H9 (cell line): Measurements from ENCODE around the gene TMEM158. TPM values are rescaled to one million over a fixed set of nuclear protein-coding genes. Genes with fewer than 3 reads are reported as not detected.

Experiments used
- DNase-seq: peaks from one replicate; pipeline ENCODE4 v3.0.0-alpha.2; 2017
- H2AFZ ChIP-seq: one replicate; pipeline ENCODE4 v1.6.1; 2013; ENCODE audit warnings: mild to moderate bottlenecking, low read length, control low read depth, moderate library complexity
- H2AK5ac ChIP-seq: 2 replicates; pipeline ENCODE4 v1.6.1; 2013; ENCODE audit warnings: low read length, control low read depth, mixed read lengths; ENCODE audit not compliant: insufficient read length
- H2BK120ac ChIP-seq: one replicate; pipeline ENCODE4 v1.6.1; 2013; ENCODE audit warnings: low read depth, mild to moderate bottlenecking, low read length, control low read depth, inconsistent platforms; ENCODE audit not compliant: poor library complexity, severe bottlenecking
- H2BK12ac ChIP-seq: 2 replicates; pipeline ENCODE4 v1.6.1; 2013; ENCODE audit warnings: low read length, control low read depth, mixed read lengths, low read depth; ENCODE audit not compliant: insufficient read length
- H2BK15ac ChIP-seq: 2 replicates; pipeline ENCODE4 v1.6.1; 2013; ENCODE audit warnings: low read depth, low read length, control low read depth
- H2BK20ac ChIP-seq: one replicate; pipeline ENCODE4 v1.6.1; 2013; ENCODE audit warnings: low read depth, mild to moderate bottlenecking, low read length, control low read depth, inconsistent platforms; ENCODE audit not compliant: poor library complexity, severe bottlenecking
- H2BK5ac ChIP-seq: 2 replicates; pipeline ENCODE4 v1.6.1; 2013; ENCODE audit warnings: low read length, control low read depth, mixed read lengths; ENCODE audit not compliant: insufficient read length
- H3K14ac ChIP-seq: 2 replicates; pipeline ENCODE4 v1.6.1; 2013; ENCODE audit warnings: low read length, control low read depth; ENCODE audit not compliant: insufficient read depth
- H3K18ac ChIP-seq: 2 replicates; pipeline ENCODE4 v1.6.1; 2013; ENCODE audit warnings: low read depth, mild to moderate bottlenecking, mixed read lengths, low read length, control low read depth; ENCODE audit not compliant: insufficient read length
- H3K23ac ChIP-seq: 2 replicates; pipeline ENCODE4 v1.6.1; 2013; ENCODE audit warnings: low read length, control low read depth, mixed read lengths, low read depth; ENCODE audit not compliant: insufficient read length
- H3K23me2 ChIP-seq: 2 replicates; pipeline ENCODE4 v1.6.1; 2013; ENCODE audit warnings: low read depth, mild to moderate bottlenecking, mixed read lengths, low read length, control low read depth; ENCODE audit not compliant: insufficient read length, poor library complexity, severe bottlenecking
- H3K27ac ChIP-seq: 2 replicates; pipeline ENCODE4 v1.5.1; 2013; ENCODE audit warnings: low read length, control low read depth, mixed read lengths, low read depth; ENCODE audit not compliant: insufficient read length
- H3K27me3 ChIP-seq: 2 replicates; pipeline ENCODE4 v1.6.1; 2013; ENCODE audit warnings: low read length, control low read depth, inconsistent platforms; ENCODE audit not compliant: insufficient read depth
- H3K4ac ChIP-seq: 2 replicates; pipeline ENCODE4 v1.6.1; 2013; ENCODE audit warnings: low read depth, mild to moderate bottlenecking, control low read depth, inconsistent platforms, low read length, moderate library complexity
- H3K4me1 ChIP-seq: 2 replicates; pipeline ENCODE4 v1.6.1; 2013; ENCODE audit warnings: low read length, control low read depth, inconsistent platforms; ENCODE audit not compliant: insufficient read depth
- H3K4me2 ChIP-seq: 2 replicates; pipeline ENCODE4 v1.6.1; 2013; ENCODE audit warnings: low read length, control low read depth, mixed read lengths; ENCODE audit not compliant: insufficient read length, insufficient read depth
- H3K56ac ChIP-seq: 2 replicates; pipeline ENCODE4 v1.6.1; 2013; ENCODE audit warnings: low read depth, mild to moderate bottlenecking, mixed read lengths, low read length, control low read depth; ENCODE audit not compliant: insufficient read length
- H3K79me1 ChIP-seq: 2 replicates; pipeline ENCODE4 v1.6.1; 2013; ENCODE audit warnings: low read depth, mild to moderate bottlenecking, moderate library complexity, low read length, control low read depth, inconsistent platforms; ENCODE audit not compliant: insufficient read depth, poor library complexity, severe bottlenecking
- H3K79me2 ChIP-seq: 2 replicates; pipeline ENCODE4 v1.6.1; 2013; ENCODE audit warnings: low read length, control low read depth, inconsistent platforms; ENCODE audit not compliant: insufficient read depth
- H3K9ac ChIP-seq: 2 replicates; pipeline ENCODE4 v1.6.1; 2013; ENCODE audit warnings: low read length, control low read depth, mixed read lengths; ENCODE audit not compliant: insufficient read length; ENCODE audit errors: extremely low read depth
- H3K9me3 ChIP-seq: one replicate; pipeline ENCODE4 v1.6.1; 2013; ENCODE audit warnings: low read depth, low read length, inconsistent platforms; ENCODE audit not compliant: control insufficient read depth
- H3T11ph ChIP-seq: one replicate; pipeline ENCODE4 v1.6.1; 2013; ENCODE audit warnings: mild to moderate bottlenecking, low read length, control low read depth, inconsistent platforms
- H4K20me1 ChIP-seq: one replicate; pipeline ENCODE4 v1.6.1; 2013; ENCODE audit not compliant: control insufficient read depth, insufficient read length, insufficient read depth
- H4K5ac ChIP-seq: 2 replicates; pipeline ENCODE4 v1.6.1; 2013; ENCODE audit warnings: low read depth, mild to moderate bottlenecking, mixed read lengths, low read length, control low read depth; ENCODE audit not compliant: insufficient read length
- H4K8ac ChIP-seq: replicated peaks from 2 replicates; pipeline ENCODE4 v1.6.1; 2013; ENCODE audit warnings: low read length, control low read depth, mixed read lengths, low read depth; ENCODE audit not compliant: insufficient read length
- H4K91ac ChIP-seq: 2 replicates; pipeline ENCODE4 v1.6.1; 2013; ENCODE audit warnings: low read depth, mild to moderate bottlenecking, moderate library complexity, mixed read lengths, low read length, control low read depth; ENCODE audit not compliant: insufficient read length
- H3K27ac Mint-ChIP-seq, 3 experiments: 2 replicates in 2 of 3; 3 replicates in 1 of 3; pipeline ENCODE4 v1.8.0; 2020 to 2021; ENCODE audit warnings: mixed read lengths in 3 of 3, mild to moderate bottlenecking in 1 of 3, moderate library complexity in 1 of 3
- H3K27me3 Mint-ChIP-seq: 2 replicates; pipeline ENCODE4 v1.8.0; 2021; ENCODE audit warnings: low read depth, mild to moderate bottlenecking, moderate library complexity, mixed read lengths
- H3K36me3 Mint-ChIP-seq, 3 experiments: 2 replicates in 2 of 3; 3 replicates in 1 of 3; pipeline ENCODE4 v1.8.0; 2020 to 2021; ENCODE audit warnings: low read depth in 3 of 3, mixed read lengths in 3 of 3; ENCODE audit not compliant: insufficient read depth in 1 of 3
- H3K4me1 Mint-ChIP-seq, 2 experiments: 2 replicates each; pipeline ENCODE4 v1.8.0; 2020; ENCODE audit warnings: mixed read lengths in 2 of 2
- H3K4me3 Mint-ChIP-seq, 2 experiments: 2 replicates in 1 of 2; 3 replicates in 1 of 2; pipeline ENCODE4 v1.8.0; 2020 to 2021; ENCODE audit warnings: mild to moderate bottlenecking in 2 of 2, mixed read lengths in 2 of 2, moderate library complexity in 1 of 2
- H3K9me3 Mint-ChIP-seq, 2 experiments: 2 replicates in 1 of 2; 3 replicates in 1 of 2; pipeline ENCODE4 v1.8.0; 2020; ENCODE audit warnings: mild to moderate bottlenecking in 2 of 2, mixed read lengths in 2 of 2, moderate library complexity in 1 of 2
- WGBS: extraction: QIAGEN DNeasy Blood & Tissue Kit; methylation state at CpG from one replicate; pipeline ENCODE4 v1.1.7; 2013; ENCODE audit warnings: missing lambda C conversion rate, low lambda C conversion rate, mixed read lengths; ENCODE audit not compliant: insufficient read length; ENCODE audit errors: extremely low coverage; 5-methylcytosine and 5-hydroxymethylcytosine counted together
- total RNA-seq: library from RNA; stranded (reverse); gene quantifications from 2 replicates; pipeline ENCODE4 v1.2.1, GENCODE V29; 2021
- TF ChIP-seq, protein P1 (sequence below): fragments of 200-600 bp; sonication (generic); conservative IDR thresholded peaks from 3 replicates; pipeline ENCODE4 v1.8.0; 2021; ENCODE audit warnings: antibody characterized with exemption, mild to moderate bottlenecking

Gene TMEM158
- total RNA-seq, 1 experiment from 2014 or later: 29.1 TPM

DNA sequence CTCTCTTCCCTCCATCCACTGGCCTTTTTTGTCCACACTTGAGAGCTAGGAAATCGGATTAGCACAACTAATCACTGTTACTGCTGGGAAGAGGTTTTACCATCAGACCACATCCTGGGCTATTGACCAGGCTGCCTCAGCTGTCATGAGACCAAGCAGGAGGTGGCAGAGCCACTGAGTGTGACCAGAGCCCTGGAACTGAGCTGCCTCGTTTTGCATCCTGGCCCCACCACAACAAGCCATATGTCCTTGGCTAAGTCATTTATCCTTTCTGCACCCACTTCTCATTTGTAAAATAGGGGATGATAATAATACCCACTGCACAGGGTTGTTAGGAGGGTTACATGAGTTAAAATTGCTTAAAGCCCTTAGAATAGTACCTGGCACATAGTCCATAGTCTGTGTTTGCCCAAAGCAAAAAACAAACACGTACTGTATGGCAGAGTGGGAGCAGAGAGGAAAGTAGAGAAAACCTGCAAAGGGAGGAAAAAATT is 34.1 kb downstream of the TMEM158 start:
- Histone ChIP-seq H3K4me1 (no peaks in the 10 kb centered on the region), H3K14ac (no peak overlapping the region), H2BK12ac (no peak overlapping the region), H3K4ac (no peak overlapping the region), H4K8ac (no peak overlapping the region), H4K5ac (no peak overlapping the region), H3K79me2 (no peaks in the 10 kb centered on the region), H3K27ac (no peak overlapping the region), H3K9me3 (no peaks in the 10 kb centered on the region), H2AK5ac (no peak overlapping the region), H3K79me1 (no peaks in the 10 kb centered on the region), H2BK20ac (no peak overlapping the region), H3K56ac (no peak overlapping the region), H2BK120ac (no peak overlapping the region), H3T11ph (no peak overlapping the region), H4K91ac (no peak overlapping the region), H3K9ac (no peak overlapping the region), H4K20me1 (no peaks in the 10 kb centered on the region), H2BK5ac (no peak overlapping the region), H2BK15ac (no peak overlapping the region), H2AFZ (no peak overlapping the region), H3K23ac (no peak overlapping the region), H3K23me2 (no peaks in the 10 kb centered on the region), H3K27me3 (no peaks in the 10 kb centered on the region), H3K4me2 (no peak overlapping the region), H3K18ac (no peak overlapping the region)
- no peak for DNase-seq
- Mint-ChIP-seq H3K27me3 (peaks cover 13% of the 10 kb centered on the region), H3K4me3 (no peak overlapping the region), H3K9me3 (no peaks in the 10 kb centered on the region), H3K27ac (no peak overlapping the region), H3K4me1 (peaks cover 0 to 7% of the 10 kb centered on the region in 2 experiments; a peak in 3 of 4 replicates), H3K36me3 (no peaks in the 10 kb centered on the region)
- TF ChIP-seq, protein P1, sequence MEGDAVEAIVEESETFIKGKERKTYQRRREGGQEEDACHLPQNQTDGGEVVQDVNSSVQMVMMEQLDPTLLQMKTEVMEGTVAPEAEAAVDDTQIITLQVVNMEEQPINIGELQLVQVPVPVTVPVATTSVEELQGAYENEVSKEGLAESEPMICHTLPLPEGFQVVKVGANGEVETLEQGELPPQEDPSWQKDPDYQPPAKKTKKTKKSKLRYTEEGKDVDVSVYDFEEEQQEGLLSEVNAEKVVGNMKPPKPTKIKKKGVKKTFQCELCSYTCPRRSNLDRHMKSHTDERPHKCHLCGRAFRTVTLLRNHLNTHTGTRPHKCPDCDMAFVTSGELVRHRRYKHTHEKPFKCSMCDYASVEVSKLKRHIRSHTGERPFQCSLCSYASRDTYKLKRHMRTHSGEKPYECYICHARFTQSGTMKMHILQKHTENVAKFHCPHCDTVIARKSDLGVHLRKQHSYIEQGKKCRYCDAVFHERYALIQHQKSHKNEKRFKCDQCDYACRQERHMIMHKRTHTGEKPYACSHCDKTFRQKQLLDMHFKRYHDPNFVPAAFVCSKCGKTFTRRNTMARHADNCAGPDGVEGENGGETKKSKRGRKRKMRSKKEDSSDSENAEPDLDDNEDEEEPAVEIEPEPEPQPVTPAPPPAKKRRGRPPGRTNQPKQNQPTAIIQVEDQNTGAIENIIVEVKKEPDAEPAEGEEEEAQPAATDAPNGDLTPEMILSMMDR: no peak
- WGBS: no CpG with 5 or more reads among the region's 3 CpGs
